EL (cell line): ENCODE results near the gene PRSS38.

Experiments
- DNase-seq: peaks from one replicate; pipeline ENCODE4 v3.0.0-alpha.2; 2016

The PRSS38 gene

GRCh38 chr1:227793948-227794816 lies 21.3 kb upstream of the PRSS38 start:
- peak; percentile 90 for DNase-seq

- no peak for DNase-seq
Observed at GRCh38 chr1:227794817-227795192, 20.7 kb upstream of the PRSS38 start.

GRCh38 chr1:227795732-227796131 lies 19.7 kb upstream of the PRSS38 start:
- no peak for DNase-seq

- no peak for DNase-seq
Observed at GRCh38 chr1:227796359-227796915, 19.0 kb upstream of the PRSS38 start.

GRCh38 chr1:227797144-227797543 lies 18.3 kb upstream of the PRSS38 start:
- DNase-seq: no peak

GRCh38 chr1:227797625-227798024 lies 17.9 kb upstream of the PRSS38 start:
- DNase-seq: no peak

- no peak for DNase-seq
Observed at GRCh38 chr1:227798078-227798802, 17.2 kb upstream of the PRSS38 start.

GRCh38 chr1:227799756-227800155 lies 15.7 kb upstream of the PRSS38 start:
- DNase-seq: no peak

- no peak for DNase-seq
Observed at GRCh38 chr1:227803933-227804332, 11.5 kb upstream of the PRSS38 start.

- peak; percentile 84 for DNase-seq
Observed at GRCh38 chr1:227805606-227806197, 9.8 kb upstream of the PRSS38 start.

GRCh38 chr1:227808566-227808965 lies 6.9 kb upstream of the PRSS38 start:
- DNase-seq: peak; percentile 25

- DNase-seq: no peak
Observed at GRCh38 chr1:227809026-227809425, 6.4 kb upstream of the PRSS38 start.

- DNase-seq: no peak
Observed at GRCh38 chr1:227813962-227814361, 1.5 kb upstream of the PRSS38 start.

GRCh38 chr1:227816750-227817446 lies 1.4 kb downstream of the PRSS38 start:
- DNase-seq: no peak

- no peak for DNase-seq
Observed at GRCh38 chr1:227823537-227823936, 8.1 kb downstream of the PRSS38 start.

- no peak for DNase-seq
Observed at GRCh38 chr1:227824204-227824603, 8.7 kb downstream of the PRSS38 start.

- DNase-seq: no peak
Observed at GRCh38 chr1:227828786-227829185, 13.3 kb downstream of the PRSS38 start.

- no peak for DNase-seq
Observed at GRCh38 chr1:227838181-227838580, 22.7 kb downstream of the PRSS38 start.

GRCh38 chr1:227841096-227841495 lies 25.6 kb downstream of the PRSS38 start:
- DNase-seq: no peak

GRCh38 chr1:227844320-227845146 lies 29.1 kb downstream of the PRSS38 start:
- DNase-seq: no peak

- DNase-seq: no peak
Observed at GRCh38 chr1:227845147-227845458, 29.6 kb downstream of the PRSS38 start.

- DNase-seq: no peak
Observed at GRCh38 chr1:227845519-227845918, 30.0 kb downstream of the PRSS38 start.
